Activated CD8-positive, alpha-beta T cell treated with anti-CD3 and anti-CD28 coated beads for 36 hours (primary cell): Measurements from ENCODE around the gene SLC9A6. TPM values are rescaled to one million over a fixed set of nuclear protein-coding genes. Genes with fewer than 3 reads are reported as not detected.

Experiments
- ATAC-seq: fragments of 200-7000 bp; cut with Tn5 transposase; one replicate; pipeline ENCODE4 v1.10.0; 2021; ENCODE audit warnings: mild to moderate bottlenecking, moderate library complexity
- CTCF ChIA-PET: fragments of 350-600 bp; sonication (Branson Sonifier 250); formaldehyde crosslinking; loops from one replicate; lab custom pipeline; 2021; ENCODE audit warnings: antibody characterized with exemption; lab: Charles Lee
- POLR2A ChIA-PET: fragments of 350-600 bp; sonication (Branson Sonifier 250); formaldehyde crosslinking; loops from one replicate; lab custom pipeline; 2021; ENCODE audit warnings: antibody characterized with exemption; lab: Charles Lee
- DNase-seq: peaks from one replicate; pipeline ENCODE4 v3.0.0-alpha.2; 2020
- H3K27ac Mint-ChIP-seq: one replicate; pipeline ENCODE4 v1.8.0; 2021; ENCODE audit warnings: mild to moderate bottlenecking, mixed read lengths
- H3K27me3 Mint-ChIP-seq: one replicate; pipeline ENCODE4 v1.8.0; 2021; ENCODE audit warnings: mixed read lengths
- H3K36me3 Mint-ChIP-seq: one replicate; pipeline ENCODE4 v1.8.0; 2021; ENCODE audit warnings: low read depth, mixed read lengths
- H3K4me1 Mint-ChIP-seq: one replicate; pipeline ENCODE4 v1.8.0; 2021; ENCODE audit warnings: low read depth, mixed read lengths
- H3K4me3 Mint-ChIP-seq: one replicate; pipeline ENCODE4 v1.8.0; 2021; ENCODE audit warnings: mild to moderate bottlenecking, moderate library complexity, mixed read lengths
- H3K9me3 Mint-ChIP-seq: one replicate; pipeline ENCODE4 v1.8.0; 2021; ENCODE audit warnings: mixed read lengths
- CTCF ChIP-seq: fragments of 200-600 bp; IDR thresholded peaks from one replicate; pipeline ENCODE4 v1.8.0; 2022; ENCODE audit warnings: antibody characterized with exemption, mild to moderate bottlenecking
- intact Hi-C: fragments of 100-400 bp; cut with micrococcal nuclease; formaldehyde crosslinking; loops from one replicate; pipeline ENCODE4 v1.10.0; 2022
- total RNA-seq, 2 experiments: library from RNA; stranded (reverse); gene quantifications; one replicate each; pipeline ENCODE4 v1.2.3, GENCODE V29; 2021

The SLC9A6 gene
- total RNA-seq, 2 experiments from 2014 or later = 8.7 to 11.3 TPM

GRCh38 chrX:135973548-135974278, 11.5 kb upstream of the SLC9A6 start, which contains the start of gene MMGT1:
Gene MMGT1 (minus strand): TSS chrX:135973988. CDS start chrX:135973675, 313 bp downstream.
- DNase-seq (peak; percentile 87), ATAC-seq (peak; percentile 91)
- Mint-ChIP-seq H3K4me1 (peaks cover 24% of the 10 kb centered on the region), H3K36me3 (no peaks in the 10 kb centered on the region), H3K4me3 (peak within 1 kb of the TSS; percentile 90), H3K27me3 (no peaks in the 10 kb centered on the region), H3K27ac (peak within 1 kb of the TSS; percentile 99), H3K9me3 (no peaks in the 10 kb centered on the region)
- no peak for TF ChIP-seq CTCF
- POLR2A ChIA-PET = interaction anchor here (1.0 to 2.9 kb wide), 2 partner anchors 11 to 15 kb away, joined by 3 to 14 read pairs; partner anchors contain the start of gene SLC9A6
- intact Hi-C loops = no loop called here
- CTCF ChIA-PET = interaction anchor here (0.6 to 1.1 kb wide), 2 partner anchors 10 to 17 kb away, joined by 3 to 4 read pairs; no protein-coding TSS in a partner anchor

- Mint-ChIP-seq H3K27ac (peak overlapping the region; percentile 68), H3K4me3 (peak overlapping the region; percentile 70), H3K4me1 (peaks cover 24% of the 10 kb centered on the region), H3K9me3 (no peaks in the 10 kb centered on the region), H3K36me3 (no peaks in the 10 kb centered on the region), H3K27me3 (no peaks in the 10 kb centered on the region)
- CTCF ChIA-PET = interaction anchor here (1.1 kb wide), 1 partner anchor 11 kb away, joined by 4 read pairs; no protein-coding TSS in a partner anchor
- ATAC-seq (peak; percentile 38), DNase-seq (peak; percentile 64)
- no peak for TF ChIP-seq CTCF
- intact Hi-C loops = no loop called here
- POLR2A ChIA-PET = interaction anchor here (1.0 to 2.9 kb wide), 2 partner anchors 10 to 14 kb away, joined by 3 to 14 read pairs; partner anchors contain the start of gene SLC9A6
These were observed 10.9 kb upstream of the SLC9A6 start for GRCh38 chrX:135974279-135974856.

- DNase-seq (no peak), ATAC-seq (no peak)
- H3K9me3 Mint-ChIP-seq = no peaks in the 10 kb centered on the region
- ChIA-PET CTCF (no interaction called here), POLR2A (interaction anchor here (2.9 kb wide), 1 partner anchor 9 kb away, joined by 14 read pairs; the partner anchor contains the start of gene SLC9A6)
- H3K27ac Mint-ChIP-seq = no peak overlapping the region
- H3K27me3 Mint-ChIP-seq = no peaks in the 10 kb centered on the region
- intact Hi-C loops = no loop called here
- H3K4me3 Mint-ChIP-seq = no peak overlapping the region
- no peaks in the 10 kb centered on the region for H3K36me3 Mint-ChIP-seq
- TF ChIP-seq CTCF = no peak
- peaks cover 23% of the 10 kb centered on the region for H3K4me1 Mint-ChIP-seq
These were observed 9.8 kb upstream of the SLC9A6 start for GRCh38 chrX:135975421-135975820.

- ATAC-seq (no peak), DNase-seq (no peak)
- Mint-ChIP-seq H3K27me3 (no peaks in the 10 kb centered on the region), H3K27ac (no peak overlapping the region), H3K4me3 (no peak overlapping the region), H3K9me3 (no peaks in the 10 kb centered on the region), H3K4me1 (peaks cover 26% of the 10 kb centered on the region), H3K36me3 (no peaks in the 10 kb centered on the region)
- intact Hi-C loops = no loop called here
- ChIA-PET CTCF (interaction anchor here (1.0 kb wide), 1 partner anchor 12 kb away, joined by 4 read pairs; no protein-coding TSS in a partner anchor), POLR2A (no interaction called here)
- no peak for TF ChIP-seq CTCF
These were observed 7.6 kb upstream of the SLC9A6 start for GRCh38 chrX:135977611-135978010.
